Measurements from ENCODE around the gene RAB29.

Gene RAB29

GRCh38 chr1:205804605-205805004 lies 29.3 kb upstream of the RAB29 start:
- peaks cover 16% of the 10 kb centered on the region for H3K36me3 Mint-ChIP-seq (ENCODE audit: low read depth)
- H3K27ac Mint-ChIP-seq: no peak overlapping the region
- no peaks in the 10 kb centered on the region for H3K9me3 Mint-ChIP-seq
- H3K4me1 Mint-ChIP-seq (ENCODE audit: low read depth): peaks cover 36% of the 10 kb centered on the region
- H3K4me3 Mint-ChIP-seq: no peak overlapping the region
- H3K27me3 Mint-ChIP-seq (ENCODE audit: low read depth): no peaks in the 10 kb centered on the region

- Mint-ChIP-seq H3K27me3 (ENCODE audit: low read depth) (no peaks in the 10 kb centered on the region), H3K4me1 (ENCODE audit: low read depth) (peaks cover 33% of the 10 kb centered on the region), H3K36me3 (ENCODE audit: low read depth) (peaks cover 16% of the 10 kb centered on the region), H3K27ac (no peak overlapping the region), H3K9me3 (no peaks in the 10 kb centered on the region), H3K4me3 (no peak overlapping the region)
Measured at GRCh38 chr1:205803986-205804385, 28.7 kb upstream of the RAB29 start.

- H3K36me3 Mint-ChIP-seq (ENCODE audit: low read depth): peaks cover 13% of the 10 kb centered on the region
- no peak overlapping the region for H3K4me3 Mint-ChIP-seq
- H3K27me3 Mint-ChIP-seq (ENCODE audit: low read depth): no peaks in the 10 kb centered on the region
- H3K27ac Mint-ChIP-seq: no peak overlapping the region
- H3K9me3 Mint-ChIP-seq: no peaks in the 10 kb centered on the region
- H3K4me1 Mint-ChIP-seq (ENCODE audit: low read depth): peaks cover 32% of the 10 kb centered on the region
Measured at GRCh38 chr1:205802060-205802459, 26.8 kb upstream of the RAB29 start.

- Mint-ChIP-seq H3K27me3 (ENCODE audit: low read depth) (no peaks in the 10 kb centered on the region), H3K4me1 (ENCODE audit: low read depth) (peaks cover 28% of the 10 kb centered on the region), H3K4me3 (no peak overlapping the region), H3K27ac (no peak overlapping the region), H3K36me3 (ENCODE audit: low read depth) (peaks cover 13% of the 10 kb centered on the region), H3K9me3 (no peaks in the 10 kb centered on the region)
Measured at GRCh38 chr1:205800981-205801703, 25.9 kb upstream of the RAB29 start.

- peaks cover 20% of the 10 kb centered on the region for H3K4me1 Mint-ChIP-seq (ENCODE audit: low read depth)
- no peak overlapping the region for H3K27ac Mint-ChIP-seq
- H3K4me3 Mint-ChIP-seq: no peak overlapping the region
- H3K36me3 Mint-ChIP-seq (ENCODE audit: low read depth): peaks cover 13% of the 10 kb centered on the region
- H3K9me3 Mint-ChIP-seq: no peaks in the 10 kb centered on the region
- no peaks in the 10 kb centered on the region for H3K27me3 Mint-ChIP-seq (ENCODE audit: low read depth)
Measured at GRCh38 chr1:205800427-205800826, 25.1 kb upstream of the RAB29 start.

- peaks cover 14% of the 10 kb centered on the region for H3K36me3 Mint-ChIP-seq (ENCODE audit: low read depth)
- no peak overlapping the region for H3K27ac Mint-ChIP-seq
- peaks cover 7% of the 10 kb centered on the region for H3K4me1 Mint-ChIP-seq (ENCODE audit: low read depth)
- H3K27me3 Mint-ChIP-seq (ENCODE audit: low read depth): no peaks in the 10 kb centered on the region
- no peaks in the 10 kb centered on the region for H3K9me3 Mint-ChIP-seq
- no peak overlapping the region for H3K4me3 Mint-ChIP-seq
Measured at GRCh38 chr1:205798577-205798976, 23.3 kb upstream of the RAB29 start.

GRCh38 chr1:205797168-205797567 lies 21.9 kb upstream of the RAB29 start:
- Mint-ChIP-seq H3K9me3 (no peaks in the 10 kb centered on the region), H3K27ac (no peak overlapping the region), H3K4me1 (ENCODE audit: low read depth) (peaks cover 7% of the 10 kb centered on the region), H3K36me3 (ENCODE audit: low read depth) (peaks cover 16% of the 10 kb centered on the region), H3K27me3 (ENCODE audit: low read depth) (no peaks in the 10 kb centered on the region), H3K4me3 (no peak overlapping the region)

GRCh38 chr1:205794011-205794730 lies 18.9 kb upstream of the RAB29 start:
- Mint-ChIP-seq H3K27me3 (ENCODE audit: low read depth) (no peaks in the 10 kb centered on the region), H3K4me1 (ENCODE audit: low read depth) (peaks cover 3% of the 10 kb centered on the region), H3K36me3 (ENCODE audit: low read depth) (peaks cover 23% of the 10 kb centered on the region), H3K9me3 (no peaks in the 10 kb centered on the region), H3K27ac (no peak overlapping the region), H3K4me3 (no peak overlapping the region)

- no peak overlapping the region for H3K4me3 Mint-ChIP-seq
- peaks cover 18% of the 10 kb centered on the region for H3K36me3 Mint-ChIP-seq (ENCODE audit: low read depth)
- no peaks in the 10 kb centered on the region for H3K4me1 Mint-ChIP-seq (ENCODE audit: low read depth)
- no peaks in the 10 kb centered on the region for H3K9me3 Mint-ChIP-seq
- no peak overlapping the region for H3K27ac Mint-ChIP-seq
- no peaks in the 10 kb centered on the region for H3K27me3 Mint-ChIP-seq (ENCODE audit: low read depth)
Measured at GRCh38 chr1:205792961-205793673, 17.8 kb upstream of the RAB29 start.

GRCh38 chr1:205792481-205792881 lies 17.2 kb upstream of the RAB29 start:
- Mint-ChIP-seq H3K27ac (no peak overlapping the region), H3K27me3 (ENCODE audit: low read depth) (no peaks in the 10 kb centered on the region), H3K36me3 (ENCODE audit: low read depth) (peaks cover 18% of the 10 kb centered on the region), H3K4me1 (ENCODE audit: low read depth) (no peaks in the 10 kb centered on the region), H3K4me3 (no peak overlapping the region), H3K9me3 (no peaks in the 10 kb centered on the region)

- peaks cover 18% of the 10 kb centered on the region for H3K36me3 Mint-ChIP-seq (ENCODE audit: low read depth)
Measured at GRCh38 chr1:205791568-205792180, 16.4 kb upstream of the RAB29 start.

GRCh38 chr1:205787287-205787916 lies 12.1 kb upstream of the RAB29 start:
- Mint-ChIP-seq H3K4me3 (no peak overlapping the region), H3K36me3 (ENCODE audit: low read depth) (peaks cover 12% of the 10 kb centered on the region), H3K9me3 (no peaks in the 10 kb centered on the region), H3K27ac (no peak overlapping the region), H3K4me1 (ENCODE audit: low read depth) (peaks cover 6% of the 10 kb centered on the region), H3K27me3 (ENCODE audit: low read depth) (no peaks in the 10 kb centered on the region)

More at GRCh38 chr1:205791568-205792180, 16.4 kb upstream of the RAB29 start:
- no peaks in the 10 kb centered on the region for H3K9me3 Mint-ChIP-seq
- H3K27ac Mint-ChIP-seq: no peak overlapping the region
- no peaks in the 10 kb centered on the region for H3K4me1 Mint-ChIP-seq (ENCODE audit: low read depth)
- no peaks in the 10 kb centered on the region for H3K27me3 Mint-ChIP-seq (ENCODE audit: low read depth)
- no peak overlapping the region for H3K4me3 Mint-ChIP-seq

- H3K27me3 Mint-ChIP-seq (ENCODE audit: low read depth): no peaks in the 10 kb centered on the region
- H3K27ac Mint-ChIP-seq: no peak overlapping the region
- H3K4me1 Mint-ChIP-seq (ENCODE audit: low read depth): peaks cover 6% of the 10 kb centered on the region
- H3K4me3 Mint-ChIP-seq: no peak overlapping the region
- peaks cover 12% of the 10 kb centered on the region for H3K36me3 Mint-ChIP-seq (ENCODE audit: low read depth)
- no peaks in the 10 kb centered on the region for H3K9me3 Mint-ChIP-seq
Measured at GRCh38 chr1:205786601-205787000, 11.3 kb upstream of the RAB29 start.

GRCh38 chr1:205785446-205785845 lies 10.2 kb upstream of the RAB29 start:
- Mint-ChIP-seq H3K27ac (no peak overlapping the region), H3K9me3 (no peaks in the 10 kb centered on the region), H3K4me1 (ENCODE audit: low read depth) (peaks cover 8% of the 10 kb centered on the region)

More at GRCh38 chr1:205785446-205785845, 10.2 kb upstream of the RAB29 start:
- Mint-ChIP-seq H3K27me3 (ENCODE audit: low read depth) (no peaks in the 10 kb centered on the region), H3K36me3 (ENCODE audit: low read depth) (peaks cover 9% of the 10 kb centered on the region), H3K4me3 (no peak overlapping the region)
